HUDEP-2 (cell line): ENCODE measurements around the gene CLCN5.
A peak's percentile ranks its signal among the peaks of the same experiment; 100 is the strongest.

Experiments used
- DNase-seq, 76 experiments: peaks; one replicate each; lab custom pipeline; 2025; ENCODE audit not compliant: unreplicated experiment in 76 of 76; lab: John Stamatoyannopoulos, UW

Gene CLCN5

GRCh38 chrX:49930039-49930438 is 7.6 kb downstream of the CLCN5 start:
- no peak for DNase-seq

GRCh38 chrX:49932791-49933190 is 10.4 kb downstream of the CLCN5 start:
- no peak for DNase-seq

GRCh38 chrX:49934148-49934547 is 11.8 kb downstream of the CLCN5 start:
- DNase-seq: no peak

GRCh38 chrX:49934729-49935128 is 12.3 kb downstream of the CLCN5 start:
- DNase-seq: no peak

- no peak for DNase-seq
Observed at GRCh38 chrX:49947781-49948180, 25.4 kb downstream of the CLCN5 start.

- DNase-seq: no peak
Observed at GRCh38 chrX:49949961-49950360, 27.6 kb downstream of the CLCN5 start.

- no peak for DNase-seq
Observed at GRCh38 chrX:49951524-49952193, 29.3 kb downstream of the CLCN5 start.

- no peak for DNase-seq
Observed at GRCh38 chrX:49956313-49956712, 33.9 kb downstream of the CLCN5 start.

GRCh38 chrX:49958727-49959485 is 36.5 kb downstream of the CLCN5 start:
- peak in 1 of 76 experiments; percentile 2 for DNase-seq

GRCh38 chrX:49959602-49960001 is 37.2 kb downstream of the CLCN5 start:
- no peak for DNase-seq

GRCh38 chrX:49960061-49960460 is 37.7 kb downstream of the CLCN5 start:
- DNase-seq: no peak

- no peak for DNase-seq
Observed at GRCh38 chrX:49970674-49971073, 48.3 kb downstream of the CLCN5 start.

- no peak for DNase-seq
Observed at GRCh38 chrX:49972328-49972860, 50.0 kb downstream of the CLCN5 start.

- no peak for DNase-seq
Observed at GRCh38 chrX:49976682-49977197, 54.3 kb downstream of the CLCN5 start.

GRCh38 chrX:49977319-49978090 is 55.1 kb downstream of the CLCN5 start:
- no peak for DNase-seq

- DNase-seq: no peak
Observed at GRCh38 chrX:49978176-49978575, 55.8 kb downstream of the CLCN5 start.

- no peak for DNase-seq
Observed at GRCh38 chrX:49986058-49986457, 63.7 kb downstream of the CLCN5 start.

- no peak for DNase-seq
Observed at GRCh38 chrX:49987651-49988050, 65.3 kb downstream of the CLCN5 start.

- no peak for DNase-seq
Observed at GRCh38 chrX:49988143-49988542, 65.7 kb downstream of the CLCN5 start.

- DNase-seq: no peak
Observed at GRCh38 chrX:49991758-49992157, 69.4 kb downstream of the CLCN5 start.

GRCh38 chrX:49992853-49993252 is 70.5 kb downstream of the CLCN5 start:
- no peak for DNase-seq
